ENCODE results near the gene DSCAML1.

The DSCAML1 gene

GRCh38 chr11:117572129-117572528 lies 224.9 kb downstream of the DSCAML1 start:
- no peak for DNase-seq

GRCh38 chr11:117570701-117571100 lies 226.3 kb downstream of the DSCAML1 start:
- no peak for DNase-seq

- DNase-seq, result no peak
Observed at GRCh38 chr11:117569911-117570310, 227.1 kb downstream of the DSCAML1 start.

- DNase-seq, result no peak
Observed at GRCh38 chr11:117565709-117566108, 231.3 kb downstream of the DSCAML1 start.

DNA sequence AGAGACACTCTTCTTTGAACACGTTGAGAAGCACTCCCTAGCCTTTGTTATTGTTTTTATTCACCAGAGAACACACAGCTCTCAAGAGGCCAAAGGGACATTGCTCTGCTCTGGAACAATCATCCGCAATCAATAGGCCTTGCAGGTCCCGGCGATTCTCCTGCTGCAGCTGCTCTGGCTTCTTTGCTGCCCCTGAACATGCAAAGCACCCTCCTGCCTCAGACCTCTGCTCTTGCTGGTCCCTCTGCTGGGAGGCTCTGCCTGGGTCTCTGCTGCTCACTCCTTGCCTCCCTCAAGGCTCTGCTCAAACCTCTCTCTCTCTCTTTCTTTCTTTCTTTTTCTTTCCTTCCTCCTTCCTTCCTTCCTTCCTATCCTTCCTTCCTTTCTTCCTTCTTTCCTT lies 232.7 kb downstream of the DSCAML1 start:
- no peak for DNase-seq

- no peak for DNase-seq
Observed at GRCh38 chr11:117563556-117563955, 233.5 kb downstream of the DSCAML1 start.

DNA sequence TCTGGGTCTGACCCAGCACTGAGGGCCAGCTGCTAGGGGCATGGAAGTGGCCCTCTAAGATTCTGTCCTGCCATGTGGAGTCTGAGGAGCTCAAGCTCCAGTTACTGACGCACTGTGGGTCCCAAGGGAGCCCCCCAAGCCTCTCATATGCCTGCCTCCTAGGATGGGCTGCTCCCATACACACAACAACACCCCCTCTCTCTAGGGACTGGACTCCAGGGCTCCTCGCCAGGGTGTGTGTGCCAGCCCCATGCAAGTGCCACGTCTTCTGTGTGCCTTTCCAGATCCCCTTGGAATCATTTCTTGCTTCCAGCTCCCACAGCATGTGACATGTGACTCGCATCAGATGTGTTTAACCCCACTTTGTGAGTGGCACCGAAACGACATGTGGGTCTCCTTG lies 234.9 kb downstream of the DSCAML1 start:
- no peak for DNase-seq

DNA sequence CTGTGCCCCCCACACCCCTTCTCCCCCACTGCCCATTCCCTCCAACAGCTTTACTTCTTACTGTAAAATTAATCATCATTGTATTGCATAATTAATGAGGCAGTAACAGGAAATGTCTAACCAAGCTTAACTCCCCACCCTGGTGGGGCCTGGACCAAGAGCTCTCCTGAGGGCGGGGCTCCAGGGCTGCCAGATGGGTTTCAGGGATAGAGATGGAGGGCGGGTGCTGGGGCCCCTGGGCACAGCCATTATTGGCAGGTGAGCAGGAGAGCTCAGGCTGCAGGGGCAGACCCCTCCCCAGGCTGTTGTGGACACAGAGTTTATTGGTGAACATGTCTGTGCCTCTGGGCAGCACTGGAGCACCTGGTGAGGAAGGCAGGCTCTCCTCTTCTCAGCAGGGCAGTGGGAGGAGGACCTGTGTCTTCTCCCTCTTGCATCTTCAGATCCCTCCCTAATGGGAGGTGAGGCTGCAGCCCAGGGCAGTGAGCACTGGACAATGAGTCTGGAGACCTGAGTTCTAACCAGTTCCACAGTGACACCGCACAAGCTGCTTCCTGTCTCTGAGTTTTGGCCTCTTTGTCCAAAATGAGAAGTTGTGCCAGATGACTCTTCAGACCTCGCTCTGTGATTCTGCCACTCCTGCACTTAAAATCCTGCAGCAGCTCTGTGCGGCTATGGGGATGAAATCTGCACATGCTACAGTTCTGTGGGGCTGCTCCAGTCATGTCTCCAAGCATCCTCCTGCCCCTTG lies 236.1 kb downstream of the DSCAML1 start:
- no peak for DNase-seq

- DNase-seq, result no peak
Observed at GRCh38 chr11:117559698-117560097, 237.3 kb downstream of the DSCAML1 start.

DNA sequence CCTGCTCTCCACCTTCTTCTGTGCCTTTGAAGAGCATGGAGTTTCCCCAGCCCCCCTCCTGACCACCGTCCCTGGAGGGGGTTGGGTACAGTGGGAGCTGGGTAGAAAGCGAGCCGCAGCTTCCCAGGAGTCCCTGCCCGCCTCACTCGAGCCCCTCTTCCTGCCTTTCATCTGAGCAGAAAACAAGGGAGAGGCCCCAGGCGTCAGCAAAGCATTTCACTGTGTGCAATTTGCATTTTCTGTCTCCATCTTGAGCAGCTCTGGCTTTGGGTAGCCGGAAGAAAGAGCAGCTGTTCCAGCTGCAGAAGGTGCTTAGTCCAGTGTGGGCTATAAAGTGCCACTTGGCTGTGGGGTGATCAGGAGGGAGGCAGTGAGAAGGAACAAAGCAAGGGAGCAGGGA lies 239.7 kb downstream of the DSCAML1 start:
- DNase-seq, result no peak

- no peak for DNase-seq
Observed at GRCh38 chr11:117554601-117555333, 242.2 kb downstream of the DSCAML1 start.

GRCh38 chr11:117552626-117553025 lies 244.4 kb downstream of the DSCAML1 start:
- DNase-seq, result no peak

GRCh38 chr11:117551761-117552343 lies 245.2 kb downstream of the DSCAML1 start:
- no peak for DNase-seq

DNA sequence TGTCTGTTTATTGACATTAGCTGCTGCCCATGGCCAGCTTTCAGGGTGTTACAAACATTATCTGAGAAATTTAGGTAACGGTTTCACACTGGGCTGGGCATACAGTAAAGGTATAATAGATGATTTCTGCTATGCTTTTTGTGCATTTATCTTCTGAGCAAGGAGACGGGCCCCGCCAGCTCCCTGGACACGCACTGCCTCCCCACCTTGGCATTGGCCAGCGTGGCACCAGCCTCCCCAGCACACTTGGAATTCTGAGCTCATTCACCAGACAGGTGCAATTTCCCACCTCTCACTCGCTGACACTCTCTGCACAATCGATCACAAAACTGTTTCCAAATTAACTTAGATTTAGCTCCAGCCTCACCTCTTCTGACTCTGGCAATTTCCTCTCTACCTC lies 246.6 kb downstream of the DSCAML1 start:
- DNase-seq, result no peak

DNA sequence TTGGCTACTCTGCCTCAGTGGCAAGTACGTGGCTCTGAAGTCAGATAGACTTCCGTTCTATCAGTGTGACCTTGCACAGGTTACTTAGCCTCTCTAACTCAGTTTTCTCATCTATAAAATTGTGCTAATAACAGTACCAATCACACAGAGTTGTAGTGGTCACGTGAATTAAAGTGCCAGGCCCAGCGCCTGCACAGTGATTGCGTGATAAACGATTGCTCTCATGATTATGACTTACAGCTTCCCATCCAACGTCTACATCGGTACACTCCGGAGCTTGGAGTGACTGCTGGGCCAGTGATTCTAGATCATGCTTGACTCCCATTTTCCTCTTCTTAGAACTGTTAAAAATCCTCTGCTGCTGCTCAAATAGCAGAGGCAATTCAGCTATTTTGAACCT lies 247.6 kb downstream of the DSCAML1 start:
- no peak for DNase-seq

- no peak for DNase-seq
Observed at GRCh38 chr11:117548876-117549275, 248.1 kb downstream of the DSCAML1 start.

- DNase-seq, result no peak
Observed at GRCh38 chr11:117547946-117548345, 249.1 kb downstream of the DSCAML1 start.

- no peak for DNase-seq
Observed at GRCh38 chr11:117547195-117547850, 249.7 kb downstream of the DSCAML1 start.

DNA sequence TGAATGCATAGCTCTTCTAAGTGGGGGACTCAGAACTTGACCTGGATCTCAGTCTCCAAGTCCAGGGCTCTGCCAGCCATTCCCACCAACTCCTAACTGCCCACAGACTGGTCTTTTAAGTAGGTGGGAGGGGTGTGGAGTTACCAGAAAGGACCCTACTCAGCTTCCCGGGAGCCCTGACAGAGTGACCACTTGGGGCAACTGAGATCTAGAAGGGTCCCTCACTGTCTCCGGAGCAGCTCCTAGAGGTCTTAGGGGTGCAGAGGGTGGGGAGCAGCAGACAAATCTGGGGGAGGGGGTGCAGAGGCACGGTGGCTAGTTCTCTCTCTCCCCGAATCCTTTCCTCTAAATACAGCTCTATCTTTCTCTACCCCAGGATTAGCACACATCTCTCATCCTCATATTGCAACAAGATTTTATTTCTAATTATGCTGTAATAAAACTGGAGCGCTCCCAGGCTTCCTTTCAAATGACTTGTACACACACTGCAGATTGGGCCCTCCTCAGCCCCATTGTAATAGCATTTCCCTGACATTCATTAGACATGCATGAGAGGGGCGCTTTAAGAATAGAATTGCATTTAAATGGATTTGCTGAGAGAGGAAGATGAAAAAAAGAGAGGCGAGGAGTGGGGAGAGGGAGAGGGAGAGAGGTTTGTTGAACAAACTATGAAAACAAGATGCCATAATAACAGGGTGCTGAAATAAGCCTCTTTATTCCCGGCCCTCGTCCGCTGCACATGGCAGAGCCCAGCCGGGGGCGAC lies 250.4 kb downstream of the DSCAML1 start:
- DNase-seq, result no peak

DNA sequence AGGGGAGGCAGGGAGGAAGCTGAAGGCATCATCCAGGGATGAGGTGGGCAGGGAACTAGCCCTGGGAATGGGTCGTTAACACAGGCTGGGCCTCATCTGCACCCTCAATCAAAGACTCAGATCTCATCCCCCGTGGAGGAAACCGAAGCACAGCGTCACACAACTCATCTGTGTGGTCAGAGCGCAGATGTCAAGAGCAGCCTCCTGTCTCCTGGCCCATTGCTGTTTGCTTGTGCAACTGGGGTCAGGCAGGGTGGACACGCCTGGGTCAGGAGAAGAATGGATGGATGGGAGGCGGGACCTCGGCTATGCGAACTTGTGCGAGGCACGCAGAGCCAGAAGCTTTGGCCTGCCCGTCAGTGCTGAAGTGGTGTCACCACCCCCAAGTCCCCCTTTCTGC lies 251.3 kb downstream of the DSCAML1 start:
- no peak for DNase-seq

DNA sequence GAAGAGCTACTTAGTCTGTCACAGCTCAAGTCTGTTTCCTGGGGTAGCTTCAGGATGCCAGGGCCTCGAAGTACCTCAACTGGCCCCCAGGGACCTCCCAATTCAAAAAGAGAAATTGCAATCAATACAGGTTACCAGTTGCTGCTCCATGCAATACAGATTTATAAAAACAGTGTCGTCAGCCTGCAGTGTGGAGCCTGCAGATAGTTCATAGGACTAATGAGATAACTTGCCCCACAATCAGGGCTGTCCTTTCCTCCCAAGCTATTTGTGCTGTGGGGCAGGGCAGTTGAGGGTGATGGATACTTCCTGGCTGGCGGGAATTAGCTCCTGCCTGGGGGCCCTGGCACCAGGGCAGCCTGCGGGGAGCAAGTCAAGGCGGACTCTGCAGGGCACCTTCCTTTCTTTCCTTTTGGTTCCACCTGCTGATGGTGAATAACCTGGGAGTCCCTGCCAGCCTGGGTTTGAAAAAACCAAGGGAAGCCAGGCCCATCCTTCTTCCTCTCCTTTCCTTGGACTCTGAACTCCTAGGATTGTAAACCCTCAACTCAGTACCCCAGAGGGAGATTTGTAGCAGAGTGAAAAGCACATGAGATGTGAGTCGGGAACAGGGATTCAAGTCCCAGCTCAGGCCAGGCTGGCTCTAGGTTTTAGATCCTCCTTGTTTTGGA lies 252.8 kb downstream of the DSCAML1 start:
- no peak for DNase-seq

GRCh38 chr11:117541211-117541610 lies 255.8 kb downstream of the DSCAML1 start:
- no peak for DNase-seq

Data from activated gamma-delta T cell treated with Interleukin-2 at 50 U/mL for 16 hours (primary cell).